Body of pancreas (tissue), 4 donors: ENCODE measurements around the gene MST1.

Experiments
- CTCF ChIP-seq, 7 experiments: fragments of 450-650 bp in 4 of 7; fragments of 200-600 bp in 3 of 7; sonication (generic) in 3 of 7; IDR thresholded peaks; one replicate each; pipeline ENCODE4 v1.5.1; 2016 to 2019; ENCODE audit warnings: antibody characterized with exemption in 7 of 7
- POLR2A ChIP-seq, 3 donors: fragments of 450-650 bp; IDR thresholded peaks; one replicate each; pipeline ENCODE4 v1.6.1; 2016; ENCODE audit warnings: antibody characterized with exemption in 3 of 3, mild to moderate bottlenecking in 2 of 3

DNA sequence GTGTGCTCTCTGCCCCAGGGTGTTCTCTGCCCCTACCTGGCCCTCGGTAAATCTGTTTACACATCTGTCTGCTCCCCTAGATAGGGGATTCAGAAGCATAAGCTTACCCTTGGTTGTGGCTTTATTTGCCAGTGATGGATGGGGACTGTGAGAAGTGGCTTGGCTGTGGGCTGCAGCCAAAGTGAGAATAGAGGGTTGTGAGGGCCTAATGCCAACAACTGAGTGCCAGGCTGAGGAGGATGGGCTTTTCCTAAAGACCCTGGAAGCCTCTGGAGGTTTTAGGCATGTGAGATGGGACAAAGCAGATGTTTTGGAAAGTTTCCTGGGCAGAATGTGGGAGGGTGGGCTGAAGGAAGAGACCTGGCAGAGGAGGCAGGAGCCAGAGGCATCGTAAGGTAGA is 30.6 kb downstream of the MST1 start:
- TF ChIP-seq CTCF (IDR thresholded peaks at IDR 0.05) (no peak), POLR2A (IDR thresholded peaks at IDR 0.05) (no peak)
